GM20000 (cell line): ENCODE data around the gene TMCC2.

ENCODE experiments used
- DNase-seq: peaks from one replicate; pipeline ENCODE4 v3.0.0; 2012; ENCODE audit warnings: low spot score
- CTCF ChIP-seq: IDR thresholded peaks from 2 replicates; pipeline ENCODE4 v1.5.1; 2012; ENCODE audit warnings: mild to moderate bottlenecking, control low read depth; ENCODE audit errors: extremely low read depth, missing control alignments

The TMCC2 gene

GRCh38 chr1:205312866-205313562 lies 85.3 kb downstream of the TMCC2 start:
- DNase-seq = no peak
- no peak for TF ChIP-seq CTCF

- peak; percentile 73 for DNase-seq
- TF ChIP-seq CTCF = no peak
Observed at GRCh38 chr1:205313563-205314308, 86.0 kb downstream of the TMCC2 start.

GRCh38 chr1:205315008-205315618 lies 87.4 kb downstream of the TMCC2 start:
- no peak for TF ChIP-seq CTCF
- no peak for DNase-seq

- no peak for TF ChIP-seq CTCF
- DNase-seq = no peak
Observed at GRCh38 chr1:205316161-205316566, 88.4 kb downstream of the TMCC2 start.

GRCh38 chr1:205317311-205317917 lies 89.7 kb downstream of the TMCC2 start:
- no peak for DNase-seq

GRCh38 chr1:205318231-205318991 lies 90.7 kb downstream of the TMCC2 start:
- no peak for TF ChIP-seq CTCF
- DNase-seq = no peak

More at GRCh38 chr1:205317311-205317917, 89.7 kb downstream of the TMCC2 start:
- no peak for TF ChIP-seq CTCF
